GM18861 (cell line): ENCODE data around the gene LIG3.
A peak's percentile ranks its signal among the peaks of the same experiment; 100 is the strongest.
"Not testable (repeated sequence)": the region's sequence is repeated elsewhere in the genome, so short reads cannot be mapped to it uniquely, and the experiment has no call there.

Source experiments
- ATAC-seq: cut with Tn5 transposase; IDR thresholded peaks from one replicate; pipeline ENCODE4 v1.9.1; 2021; ENCODE audit not compliant: unreplicated experiment

The LIG3 gene

GRCh38 chr17:34998205-34998604, 17.9 kb downstream of the LIG3 start:
- peak; percentile 40 for ATAC-seq

- no peak for ATAC-seq
Observed at GRCh38 chr17:34999456-34999855, 19.1 kb downstream of the LIG3 start.

- not testable (repeated sequence) for ATAC-seq
Observed at GRCh38 chr17:35000965-35001364, 20.7 kb downstream of the LIG3 start.

GRCh38 chr17:35001549-35001948, 21.2 kb downstream of the LIG3 start:
- no peak for ATAC-seq

- ATAC-seq = no peak
Observed at GRCh38 chr17:35002876-35003551, 22.7 kb downstream of the LIG3 start.

GRCh38 chr17:35003778-35004177, 23.5 kb downstream of the LIG3 start:
- no peak for ATAC-seq

GRCh38 chr17:35006345-35006744, 26.0 kb downstream of the LIG3 start:
- ATAC-seq = no peak

GRCh38 chr17:35006961-35007360, 26.6 kb downstream of the LIG3 start:
- ATAC-seq = no peak

DNA sequence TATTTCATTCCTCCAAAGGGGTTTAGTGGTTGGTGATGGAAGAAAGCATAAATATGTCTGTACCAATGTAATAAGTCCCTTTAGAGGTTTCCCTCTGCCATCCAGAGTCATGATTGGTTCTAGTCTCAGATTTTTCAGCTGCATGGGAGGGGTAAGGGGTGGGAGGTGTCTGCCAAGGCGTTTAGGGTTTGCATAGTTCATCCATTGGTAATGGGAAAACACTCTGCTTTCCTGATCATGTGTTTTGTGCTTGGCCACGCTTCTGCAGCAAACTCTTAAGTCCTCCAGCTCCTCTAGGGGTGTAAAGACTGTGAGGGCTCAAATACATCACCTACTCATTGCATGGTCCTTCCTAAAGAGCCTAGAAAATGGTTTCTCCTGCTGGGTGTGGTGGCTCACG, 29.8 kb downstream of the LIG3 start:
- no peak for ATAC-seq

DNA sequence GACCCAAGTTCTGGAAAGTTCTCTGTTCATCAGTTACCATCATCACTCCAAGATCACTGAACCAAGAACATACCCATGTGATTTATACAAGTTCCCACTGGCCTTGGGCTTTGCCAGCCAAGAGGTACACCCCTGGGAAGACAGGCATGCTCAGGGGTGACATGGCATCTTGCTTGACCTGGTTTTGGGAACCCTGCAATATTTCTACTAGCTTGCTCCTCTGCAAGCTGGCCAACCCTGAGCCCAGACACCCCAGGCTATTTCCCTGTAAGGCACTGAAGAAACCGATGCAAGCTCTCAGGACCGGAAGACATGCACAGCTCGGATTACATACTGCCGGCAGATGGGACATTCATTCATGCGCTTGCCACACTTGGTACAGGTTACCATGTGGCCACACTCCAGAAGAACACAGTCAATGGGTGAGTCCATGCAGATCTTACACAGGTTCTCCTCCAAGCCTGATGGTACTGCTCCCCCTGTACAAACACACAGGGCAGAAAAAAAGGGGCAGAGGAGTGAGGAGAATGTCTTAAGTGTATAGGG, 31.4 kb downstream of the LIG3 start:
- ATAC-seq = no peak

GRCh38 chr17:35016369-35016768, 36.1 kb downstream of the LIG3 start:
- ATAC-seq = no peak

GRCh38 chr17:35017021-35017420, 36.7 kb downstream of the LIG3 start:
- ATAC-seq = no peak

GRCh38 chr17:35018814-35019213, 38.5 kb downstream of the LIG3 start:
- no peak for ATAC-seq

DNA sequence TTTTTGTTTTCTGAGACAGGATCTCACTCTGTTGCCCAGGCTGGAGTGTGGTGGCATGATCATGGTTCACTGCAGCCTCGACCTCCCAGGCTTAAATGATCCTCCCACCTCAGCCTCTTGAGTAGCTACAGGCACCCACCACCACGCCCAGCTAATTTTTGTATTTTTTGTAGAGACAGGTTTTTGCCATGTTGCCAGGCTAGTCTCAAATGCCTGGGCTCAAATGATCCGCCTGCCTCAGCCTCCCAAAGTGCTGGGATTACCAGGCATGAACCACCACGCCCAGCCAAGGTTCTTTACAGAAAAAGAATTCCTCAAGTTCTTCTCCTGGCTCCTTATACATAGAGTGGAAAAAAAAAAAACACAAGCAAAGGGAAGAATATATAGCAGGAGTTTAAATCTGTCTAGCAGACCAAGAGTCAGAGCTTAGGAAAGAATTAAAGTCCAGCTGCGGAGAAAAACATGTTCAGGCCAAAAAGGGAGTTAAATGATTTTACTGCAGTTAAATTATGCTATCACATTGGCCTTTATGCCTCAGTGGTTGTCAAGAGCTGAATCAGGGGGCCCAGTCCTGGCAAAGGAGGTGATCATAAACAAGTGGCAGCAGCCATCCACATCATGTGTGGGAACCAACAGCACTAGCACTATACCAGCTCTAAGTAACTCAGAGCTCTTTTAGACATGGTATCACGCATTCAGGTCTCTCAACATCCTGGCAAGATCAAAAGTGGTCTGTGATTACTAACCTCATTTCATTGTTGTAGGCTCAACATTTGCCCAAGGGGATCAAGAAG, 39.3 kb downstream of the LIG3 start:
- ATAC-seq = no peak

DNA sequence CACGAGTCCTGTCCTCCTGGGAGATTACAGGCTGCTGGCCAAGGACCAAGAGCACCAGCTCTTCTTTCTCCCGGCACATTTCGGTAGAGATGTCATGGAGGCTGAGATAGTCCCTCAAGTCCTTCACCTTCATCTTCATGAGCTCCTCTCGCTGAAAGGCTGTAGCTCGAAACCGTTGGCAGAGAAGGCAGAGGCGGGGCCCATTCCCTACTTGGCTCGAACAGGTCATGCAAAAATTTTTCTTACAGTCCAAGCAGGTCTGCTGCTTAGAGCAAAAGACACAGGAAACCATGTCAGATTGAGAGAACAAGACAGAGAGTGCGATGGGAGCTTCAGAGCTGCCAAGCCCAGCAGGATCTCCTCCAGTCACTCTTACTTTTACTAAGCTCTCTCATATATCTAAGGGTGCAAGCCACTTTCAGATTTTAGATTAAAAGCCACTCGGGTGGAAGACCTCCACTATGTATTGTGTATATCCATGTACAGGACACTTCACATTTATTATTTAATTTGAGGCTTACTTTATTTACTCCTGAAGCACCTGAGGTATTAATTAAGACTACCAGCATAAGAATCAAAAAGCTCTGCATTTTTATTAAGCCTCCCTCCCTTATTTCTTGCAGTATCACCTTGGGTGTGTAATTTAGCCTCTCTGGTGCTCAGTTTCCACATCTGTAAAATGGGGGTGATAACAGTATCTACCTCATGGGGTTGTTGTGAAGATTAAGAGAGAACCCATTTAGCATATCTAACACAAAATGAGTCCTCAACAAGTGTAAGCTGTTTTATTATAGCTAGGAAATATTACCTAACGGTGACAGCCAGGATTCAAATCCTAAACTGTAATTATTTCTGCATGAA, 41.4 kb downstream of the LIG3 start:
- ATAC-seq = no peak

DNA sequence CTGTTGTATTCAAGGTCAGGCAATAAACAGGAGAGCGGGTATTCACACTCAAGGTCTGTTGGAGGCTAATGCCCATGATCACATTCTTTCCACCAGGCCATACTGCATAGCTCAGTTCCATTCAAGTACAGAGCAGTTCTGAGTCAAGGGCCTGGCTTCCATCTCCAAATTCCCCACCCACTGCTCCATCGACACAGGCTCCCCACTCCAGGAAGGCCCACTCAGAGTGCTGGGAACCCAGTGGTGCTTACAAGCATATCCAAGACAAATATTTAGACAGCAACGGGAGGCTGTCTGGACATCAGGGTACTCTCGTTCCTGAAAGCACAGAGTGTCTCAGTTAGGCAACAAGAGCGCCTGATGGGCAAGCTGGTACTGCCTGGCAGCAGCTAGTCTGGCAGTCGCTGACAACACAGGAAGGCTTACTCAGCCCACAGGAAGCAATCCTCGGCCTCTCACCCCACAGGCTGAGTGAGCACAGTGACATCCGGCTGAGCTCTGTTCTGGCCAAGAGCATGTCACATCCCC, 42.3 kb downstream of the LIG3 start:
- peak; percentile 73 for ATAC-seq

DNA sequence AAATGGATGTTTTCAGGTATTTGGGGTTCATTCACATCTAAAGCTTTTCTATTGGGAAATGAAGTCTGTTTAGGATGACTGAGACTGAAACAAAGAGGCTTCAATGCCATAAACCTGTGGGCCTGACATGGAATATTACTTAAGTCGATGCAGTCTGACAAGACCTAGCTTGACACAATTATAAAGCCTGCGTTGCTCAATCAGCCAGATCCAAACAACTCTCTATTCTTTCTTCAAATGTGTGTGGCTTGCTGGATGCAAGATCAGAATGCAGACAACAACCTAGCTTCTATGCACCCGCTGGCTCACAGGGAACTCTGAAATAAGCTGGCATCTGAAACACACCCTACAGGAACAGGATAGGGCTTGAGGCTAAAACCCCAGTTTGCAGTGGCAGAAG, 43.2 kb downstream of the LIG3 start:
- ATAC-seq = no peak

GRCh38 chr17:35025541-35025940, 45.2 kb downstream of the LIG3 start:
- no peak for ATAC-seq

GRCh38 chr17:35028097-35028496, 47.8 kb downstream of the LIG3 start:
- not testable (repeated sequence) for ATAC-seq

DNA sequence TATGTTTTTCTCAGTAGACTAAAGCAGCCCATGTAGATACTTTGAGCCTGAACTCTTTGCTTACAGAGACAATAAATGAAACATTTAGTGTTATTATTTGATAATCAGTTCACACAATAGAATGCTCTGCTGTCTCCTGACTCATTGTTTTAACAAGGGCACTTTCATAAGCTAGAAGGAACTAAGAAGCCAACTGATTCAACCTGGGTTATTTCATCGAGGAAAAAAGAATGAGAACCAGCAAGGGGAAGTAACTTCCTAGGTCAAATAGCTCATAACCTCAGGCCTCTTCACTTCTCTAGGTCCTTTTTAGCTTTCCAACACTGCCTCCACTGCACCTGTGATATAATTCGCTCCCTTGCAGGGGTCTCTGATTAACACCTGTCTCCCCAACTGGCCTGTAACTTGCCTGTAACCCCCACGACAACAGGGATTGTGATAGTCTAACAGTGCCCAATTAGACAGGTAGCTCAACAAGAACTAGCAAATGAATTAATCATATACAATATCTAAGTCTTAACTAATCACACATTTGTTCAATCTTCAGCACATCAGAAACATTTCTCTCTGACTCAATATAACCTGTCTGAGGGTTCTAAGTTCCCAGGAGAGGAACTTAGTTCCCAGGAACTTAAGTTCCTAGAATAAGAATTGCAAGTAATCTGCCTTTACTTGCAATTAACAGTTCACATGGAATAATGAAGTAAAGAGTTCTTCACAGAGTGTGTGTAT, 48.4 kb downstream of the LIG3 start:
- no peak for ATAC-seq
